Measurements from ENCODE around the gene GABBR2. TPM values are rescaled to one million over a fixed set of nuclear protein-coding genes. Genes with fewer than 3 reads are reported as not detected.

The GABBR2 gene
- total RNA-seq, 1 donor: 0.27 TPM

DNA sequence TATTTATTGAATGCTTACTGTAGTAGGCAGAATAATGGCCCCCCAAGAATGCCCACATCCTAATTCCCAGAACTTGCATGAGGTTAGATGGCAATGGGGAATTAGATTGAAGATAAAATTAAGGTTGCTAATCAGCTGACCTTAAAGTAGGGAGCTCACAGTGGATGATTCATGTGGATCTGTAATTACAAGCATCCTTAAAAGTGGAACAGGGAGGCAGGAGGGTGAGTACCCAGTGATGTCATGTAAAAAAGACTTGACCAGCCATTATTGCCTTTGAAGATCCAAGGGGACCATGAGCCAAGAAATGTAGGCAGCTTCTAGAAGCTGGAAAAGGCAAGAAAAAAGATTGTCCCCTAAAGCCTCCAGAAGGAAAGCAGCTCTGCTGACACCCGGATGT is 71.4 kb downstream of the GABBR2 start:
- TF ChIP-seq, protein P1, sequence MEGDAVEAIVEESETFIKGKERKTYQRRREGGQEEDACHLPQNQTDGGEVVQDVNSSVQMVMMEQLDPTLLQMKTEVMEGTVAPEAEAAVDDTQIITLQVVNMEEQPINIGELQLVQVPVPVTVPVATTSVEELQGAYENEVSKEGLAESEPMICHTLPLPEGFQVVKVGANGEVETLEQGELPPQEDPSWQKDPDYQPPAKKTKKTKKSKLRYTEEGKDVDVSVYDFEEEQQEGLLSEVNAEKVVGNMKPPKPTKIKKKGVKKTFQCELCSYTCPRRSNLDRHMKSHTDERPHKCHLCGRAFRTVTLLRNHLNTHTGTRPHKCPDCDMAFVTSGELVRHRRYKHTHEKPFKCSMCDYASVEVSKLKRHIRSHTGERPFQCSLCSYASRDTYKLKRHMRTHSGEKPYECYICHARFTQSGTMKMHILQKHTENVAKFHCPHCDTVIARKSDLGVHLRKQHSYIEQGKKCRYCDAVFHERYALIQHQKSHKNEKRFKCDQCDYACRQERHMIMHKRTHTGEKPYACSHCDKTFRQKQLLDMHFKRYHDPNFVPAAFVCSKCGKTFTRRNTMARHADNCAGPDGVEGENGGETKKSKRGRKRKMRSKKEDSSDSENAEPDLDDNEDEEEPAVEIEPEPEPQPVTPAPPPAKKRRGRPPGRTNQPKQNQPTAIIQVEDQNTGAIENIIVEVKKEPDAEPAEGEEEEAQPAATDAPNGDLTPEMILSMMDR (IDR thresholded peaks at IDR 0.05; ENCODE audit: insufficient read depth, low read length): no peak
- DNase-seq (ENCODE audit: low read depth): peak; percentile 4
- H3K4me3 ChIP-seq (ENCODE audit: low read depth, low read length): no peak overlapping the region

DNA sequence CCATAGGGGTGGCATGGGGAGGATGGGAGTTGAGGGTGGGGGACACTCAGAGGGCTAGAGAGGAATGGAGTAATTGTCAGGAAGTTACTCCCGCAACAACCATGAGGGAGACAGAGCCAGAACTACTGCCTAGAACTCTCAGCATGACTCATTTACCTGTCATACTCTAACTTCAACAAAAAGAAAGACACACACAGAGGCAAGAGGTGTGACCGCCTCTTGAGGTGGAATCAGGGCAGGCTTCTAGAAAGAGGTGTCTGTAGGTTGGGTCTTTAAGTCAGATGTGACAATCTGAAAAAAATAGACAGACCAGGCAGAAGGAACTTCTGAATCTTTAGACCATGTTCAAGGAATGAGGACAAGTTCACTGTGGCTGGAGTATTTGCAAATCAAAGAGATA is 73.4 kb downstream of the GABBR2 start:
- no peak overlapping the region for H3K4me3 ChIP-seq (ENCODE audit: low read depth, low read length)
- DNase-seq (ENCODE audit: low read depth): no peak
- TF ChIP-seq, protein P1 (IDR thresholded peaks at IDR 0.05; ENCODE audit: insufficient read depth, low read length): no peak

DNA sequence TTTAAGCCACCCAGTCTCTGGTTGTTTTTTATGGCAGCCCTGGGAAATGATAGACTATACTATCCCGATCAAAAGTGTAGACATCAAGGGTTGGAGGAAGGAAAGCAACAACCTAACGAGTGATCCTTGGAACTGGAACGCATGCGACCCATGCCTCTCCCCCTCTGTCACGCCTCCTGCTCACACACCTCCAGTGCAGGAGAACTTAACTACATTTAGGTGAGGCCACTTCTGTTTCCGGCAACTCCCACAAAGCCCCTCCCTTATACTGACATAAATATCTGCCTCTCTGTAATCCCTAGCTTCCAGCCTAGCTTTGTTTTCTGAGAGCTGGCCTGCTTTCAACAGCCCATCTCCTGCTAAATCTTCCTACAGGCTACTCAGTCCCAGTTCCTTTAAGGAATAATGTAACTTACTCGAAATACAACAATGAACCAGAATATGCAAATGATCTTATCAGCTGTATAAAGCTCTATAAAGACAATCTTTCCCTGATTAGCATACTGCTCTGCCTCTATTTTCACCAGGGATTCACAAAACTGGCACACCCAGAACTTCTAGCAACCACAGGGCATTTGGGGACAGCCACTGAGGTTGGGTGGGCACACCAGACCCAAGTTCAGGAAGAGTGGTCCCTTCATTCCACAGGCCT is 73.9 kb downstream of the GABBR2 start:
- DNase-seq (ENCODE audit: low read depth): no peak
- TF ChIP-seq, protein P1 (IDR thresholded peaks at IDR 0.05; ENCODE audit: insufficient read depth, low read length): no peak
- no peak overlapping the region for H3K4me3 ChIP-seq (ENCODE audit: low read depth, low read length)

DNA sequence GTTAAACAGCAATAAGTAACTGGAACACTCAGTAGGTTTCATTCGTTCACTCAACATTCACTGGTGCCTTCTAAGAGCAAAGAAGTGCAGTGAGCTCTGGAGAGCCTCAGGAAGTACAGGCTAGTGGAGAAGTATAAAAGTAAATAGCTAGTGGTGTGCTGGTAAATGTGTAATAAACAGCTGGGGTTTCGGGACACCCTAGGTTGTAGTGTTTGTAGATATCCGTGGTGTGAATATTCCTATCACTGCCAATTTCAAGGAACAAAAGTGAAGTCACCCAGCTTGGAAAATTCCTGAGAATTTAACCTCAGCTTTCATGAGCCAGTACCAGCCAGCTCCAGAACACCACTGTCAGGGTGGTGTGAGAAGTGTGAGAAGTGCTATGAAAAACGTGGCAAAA is 75.9 kb downstream of the GABBR2 start:
- TF ChIP-seq, protein P1 (IDR thresholded peaks at IDR 0.05; ENCODE audit: insufficient read depth, low read length): no peak
- no peak for DNase-seq (ENCODE audit: low read depth)
- H3K4me3 ChIP-seq (ENCODE audit: low read depth, low read length): no peak overlapping the region

DNA sequence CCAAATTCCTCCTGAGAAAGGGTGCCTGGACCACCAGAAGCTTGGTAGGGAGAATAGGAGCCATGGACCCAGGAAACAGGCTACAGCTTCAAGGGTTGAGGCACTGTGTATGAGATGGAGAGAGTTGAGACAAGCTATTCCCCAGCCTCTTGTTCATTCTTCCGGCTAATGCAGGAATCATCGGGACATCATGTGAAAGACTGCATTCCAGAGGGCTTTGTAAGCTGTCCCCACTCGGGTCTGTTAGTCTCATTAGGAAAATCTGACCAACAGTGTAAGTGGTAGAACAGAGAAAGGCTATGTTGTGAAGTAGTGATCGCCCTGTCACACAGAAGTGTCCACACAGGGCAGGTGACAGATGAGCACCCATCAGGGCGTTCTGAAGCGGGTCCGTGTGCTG is 81.4 kb downstream of the GABBR2 start:
- TF ChIP-seq, protein P1 (IDR thresholded peaks at IDR 0.05; ENCODE audit: insufficient read depth, low read length): no peak
- no peak for DNase-seq (ENCODE audit: low read depth)
- no peak overlapping the region for H3K4me3 ChIP-seq (ENCODE audit: low read depth, low read length)

DNA sequence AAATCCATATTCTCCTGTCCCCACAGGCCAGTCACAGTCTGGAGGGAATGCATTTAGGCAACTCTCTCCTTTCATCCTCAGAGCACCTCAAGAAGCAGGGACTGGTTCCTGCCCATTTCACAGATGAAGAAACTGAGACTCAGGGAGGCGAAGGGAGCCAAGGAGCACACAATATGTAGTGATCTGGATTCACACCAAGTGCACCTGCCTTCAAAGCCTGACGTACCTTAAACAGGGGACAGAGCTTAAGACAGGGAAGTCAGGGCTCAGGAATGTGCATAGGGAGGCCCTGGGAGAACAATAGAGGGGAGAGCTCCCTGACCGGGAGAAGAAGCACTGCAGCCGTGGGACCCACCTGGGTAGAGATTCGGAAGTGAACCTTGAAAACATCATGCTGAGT is 83.0 kb downstream of the GABBR2 start:
- DNase-seq (ENCODE audit: low read depth): no peak
- TF ChIP-seq, protein P1 (IDR thresholded peaks at IDR 0.05; ENCODE audit: insufficient read depth, low read length): no peak
- H3K4me3 ChIP-seq (ENCODE audit: low read depth, low read length): no peak overlapping the region

DNA sequence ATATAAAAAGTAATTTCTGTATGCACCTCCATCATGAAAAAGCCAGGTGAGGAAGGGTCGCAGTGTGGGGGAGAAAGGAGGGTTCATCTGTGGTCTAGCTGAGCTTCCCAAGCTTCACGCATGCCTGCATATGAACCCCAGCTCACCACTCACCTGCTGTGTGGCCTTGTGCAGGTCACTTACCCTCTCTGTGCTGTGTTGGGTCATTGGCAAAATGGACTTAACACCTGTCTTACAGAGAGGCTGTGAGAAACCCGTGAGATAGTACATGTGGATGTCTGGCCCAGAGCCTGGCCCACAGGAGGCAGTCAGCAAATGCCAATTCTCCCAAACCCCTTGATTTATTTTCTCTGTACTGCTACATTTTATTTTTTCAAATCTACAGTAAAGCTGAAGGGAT is 88.9 kb downstream of the GABBR2 start:
- TF ChIP-seq, protein P1 (IDR thresholded peaks at IDR 0.05; ENCODE audit: insufficient read depth, low read length): no peak
- H3K4me3 ChIP-seq (ENCODE audit: low read depth, low read length): no peak overlapping the region
- DNase-seq (ENCODE audit: low read depth): no peak
